SH-SY5Y (cell line): ENCODE data around the gene S100A13.

ENCODE experiments used
- GATA2 ChIP-seq: IDR thresholded peaks from 2 replicates; pipeline ENCODE4 v1.6.1; 2011; ENCODE audit warnings: mild to moderate bottlenecking, low read depth, low read length
- GATA3 ChIP-seq: IDR thresholded peaks from 2 replicates; pipeline ENCODE4 v1.6.1; 2011; ENCODE audit warnings: low read depth, mild to moderate bottlenecking, low read length, moderate library complexity

DNA sequence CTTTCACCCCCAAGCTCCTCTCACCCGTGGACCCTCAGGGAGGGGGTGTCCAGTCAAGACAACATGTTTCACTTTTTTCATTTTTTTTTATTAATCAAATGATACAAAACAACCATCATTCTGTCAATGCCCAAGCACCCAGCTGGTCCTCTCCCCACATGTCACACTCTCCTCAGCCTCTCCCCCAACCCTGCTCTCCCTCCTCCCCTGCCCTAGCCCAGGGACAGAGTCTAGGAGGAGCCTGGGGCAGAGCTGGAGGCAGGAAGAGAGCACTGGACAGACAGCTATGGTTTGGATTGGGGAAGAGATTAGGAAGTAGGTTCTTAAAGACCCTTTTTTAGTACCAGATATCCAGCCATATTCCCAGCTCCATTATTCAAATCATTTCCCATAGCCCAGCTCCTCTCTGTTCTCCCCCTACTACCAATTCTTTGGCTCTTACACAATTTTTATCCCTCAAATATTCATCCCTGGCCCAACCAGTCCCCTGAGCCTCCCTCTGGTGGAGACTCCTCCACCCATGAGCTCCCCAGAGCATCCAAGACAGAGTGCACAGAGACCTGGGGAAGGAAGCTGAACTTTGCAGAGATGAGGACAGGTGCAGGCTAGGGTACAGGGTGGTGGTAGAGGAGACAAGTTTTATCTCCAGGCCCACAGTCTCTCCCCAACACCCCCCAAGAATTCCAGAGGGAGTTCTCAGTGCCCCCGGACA is 13.0 kb downstream of the S100A13 start:
- TF ChIP-seq GATA2 (no peak), GATA3 (no peak)
